Measurements from ENCODE around the gene FBXL12. TPM values are rescaled to one million over a fixed set of nuclear protein-coding genes. Genes with fewer than 3 reads are reported as not detected.
A peak's percentile ranks its signal among the peaks of the same experiment; 100 is the strongest.
"Not testable (repeated sequence)": the region's sequence is repeated elsewhere in the genome, so short reads cannot be mapped to it uniquely, and the experiment has no call there.

FBXL12 gene
- total RNA-seq, 4 donors from 2014 or later, result 13.8 to 28.7 (median 23.5) TPM

DNA sequence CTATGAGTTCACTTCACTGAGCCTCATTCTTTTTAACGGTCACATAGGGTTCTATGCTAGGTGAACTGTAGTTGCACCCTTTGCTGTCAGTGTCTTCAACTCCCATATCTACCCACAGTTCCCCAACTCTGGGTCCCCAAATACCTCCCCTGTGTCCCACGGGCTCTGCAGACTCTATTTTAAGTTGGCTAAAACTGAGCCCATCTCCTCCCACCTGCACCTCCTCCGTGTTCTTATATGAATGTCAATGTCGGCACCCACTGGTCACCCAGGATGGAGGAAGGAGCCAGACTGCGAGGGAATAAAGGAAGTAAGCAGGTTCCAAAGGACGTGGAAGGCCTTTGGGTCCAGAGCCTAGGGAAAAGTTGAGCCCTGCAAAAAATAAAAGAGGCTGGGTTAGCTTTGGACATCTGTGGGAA lies 15.4 kb upstream of the FBXL12 start:
- no peak for TF ChIP-seq POLR2A (IDR thresholded peaks at IDR 0.05)
- TF ChIP-seq, protein P1, sequence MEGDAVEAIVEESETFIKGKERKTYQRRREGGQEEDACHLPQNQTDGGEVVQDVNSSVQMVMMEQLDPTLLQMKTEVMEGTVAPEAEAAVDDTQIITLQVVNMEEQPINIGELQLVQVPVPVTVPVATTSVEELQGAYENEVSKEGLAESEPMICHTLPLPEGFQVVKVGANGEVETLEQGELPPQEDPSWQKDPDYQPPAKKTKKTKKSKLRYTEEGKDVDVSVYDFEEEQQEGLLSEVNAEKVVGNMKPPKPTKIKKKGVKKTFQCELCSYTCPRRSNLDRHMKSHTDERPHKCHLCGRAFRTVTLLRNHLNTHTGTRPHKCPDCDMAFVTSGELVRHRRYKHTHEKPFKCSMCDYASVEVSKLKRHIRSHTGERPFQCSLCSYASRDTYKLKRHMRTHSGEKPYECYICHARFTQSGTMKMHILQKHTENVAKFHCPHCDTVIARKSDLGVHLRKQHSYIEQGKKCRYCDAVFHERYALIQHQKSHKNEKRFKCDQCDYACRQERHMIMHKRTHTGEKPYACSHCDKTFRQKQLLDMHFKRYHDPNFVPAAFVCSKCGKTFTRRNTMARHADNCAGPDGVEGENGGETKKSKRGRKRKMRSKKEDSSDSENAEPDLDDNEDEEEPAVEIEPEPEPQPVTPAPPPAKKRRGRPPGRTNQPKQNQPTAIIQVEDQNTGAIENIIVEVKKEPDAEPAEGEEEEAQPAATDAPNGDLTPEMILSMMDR (IDR thresholded peaks at IDR 0.05), result no peak
- no peak overlapping the region for H3K4me3 ChIP-seq (ENCODE audit: low read depth, poor library complexity, severe bottlenecking)
- DNase-seq (ENCODE audit: low spot score in 2 of 2), result no peak
- 63 to 65% methylated on average over 6 of the region's 6 CpGs for WGBS, 2 donors
- intact Hi-C loops (cut with DNase I; ENCODE audit: low total_unique reads), result no loop called here

GRCh38 chr19:9828551-9829063 lies 9.7 kb upstream of the FBXL12 start:
- intact Hi-C loops (cut with DNase I; ENCODE audit: low total_unique reads), result no loop called here
- no peak for DNase-seq (ENCODE audit: low spot score in 2 of 2)
- no peak for TF ChIP-seq POLR2A (IDR thresholded peaks at IDR 0.05)
- TF ChIP-seq, protein P1 (IDR thresholded peaks at IDR 0.05), result no peak
- 31 to 34% methylated on average over 13 of the region's 13 CpGs for WGBS, 2 donors
- peak overlapping the region; percentile 94 for H3K4me3 ChIP-seq (ENCODE audit: low read depth, poor library complexity, severe bottlenecking)

- intact Hi-C loops (cut with DNase I; ENCODE audit: low total_unique reads), result no loop called here
- TF ChIP-seq, protein P1 (IDR thresholded peaks at IDR 0.05), result no peak
- TF ChIP-seq POLR2A (IDR thresholded peaks at IDR 0.05), result peak in 1 of 2 donors; percentile 62
- H3K4me3 ChIP-seq (ENCODE audit: low read depth, poor library complexity, severe bottlenecking), result peak within 1 kb of the TSS; percentile 94
- DNase-seq (ENCODE audit: low spot score in 2 of 2), result peak; percentile 90 to 97
- 0 to 1% methylated on average over 41 to 53 of the region's 62 CpGs for WGBS, 2 donors
These were observed 8.7 kb upstream of the FBXL12 start, which contains the start of gene UBL5 for GRCh38 chr19:9827289-9828238. TSS of gene UBL5 (plus strand) at chr19:9827918. CDS start at chr19:9828338, 420 bp downstream.

GRCh38 chr19:9823816-9824215 lies 4.9 kb upstream of the FBXL12 start:
- intact Hi-C loops (cut with DNase I; ENCODE audit: low total_unique reads), result no loop called here
- WGBS, 2 donors, result 84 to 86% methylated on average over 5 of the region's 5 CpGs
- TF ChIP-seq POLR2A (IDR thresholded peaks at IDR 0.05), result no peak
- TF ChIP-seq, protein P1 (IDR thresholded peaks at IDR 0.05), result no peak
- DNase-seq (ENCODE audit: low spot score in 2 of 2), result no peak
- H3K4me3 ChIP-seq (ENCODE audit: low read depth, poor library complexity, severe bottlenecking), result no peak overlapping the region

GRCh38 chr19:9820034-9820433 lies 1.2 kb upstream of the FBXL12 start:
- WGBS, 2 donors, result 94 to 95% methylated on average over 8 of the region's 8 CpGs
- DNase-seq (ENCODE audit: low spot score in 2 of 2); intact Hi-C loops (cut with DNase I; ENCODE audit: low total_unique reads); H3K4me3 ChIP-seq (ENCODE audit: low read depth, poor library complexity, severe bottlenecking): not testable (repeated sequence)

DNA sequence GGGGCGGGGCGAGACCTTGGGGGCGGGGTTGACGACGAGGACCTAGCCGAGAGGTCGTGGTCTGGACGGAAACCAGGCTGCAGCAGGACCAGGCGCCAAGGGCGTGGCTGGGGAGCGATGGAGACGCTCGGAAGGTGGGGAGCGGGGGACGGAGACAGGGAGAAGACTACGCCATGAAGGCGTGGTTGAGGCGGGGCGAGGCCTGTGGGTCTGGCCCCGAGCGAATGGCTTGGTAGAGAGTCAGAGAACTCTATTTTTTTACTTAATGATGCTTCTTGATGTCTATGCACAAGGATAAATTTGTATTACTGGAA lies 674 bp upstream of the FBXL12 start:
- no peak for TF ChIP-seq POLR2A (IDR thresholded peaks at IDR 0.05)
- TF ChIP-seq, protein P1 (IDR thresholded peaks at IDR 0.05), result no peak
- 0% methylated on average over 19 to 21 of the region's 21 CpGs for WGBS, 2 donors
- no peak overlapping the region for H3K4me3 ChIP-seq (ENCODE audit: low read depth, poor library complexity, severe bottlenecking)
- no peak for DNase-seq (ENCODE audit: low spot score in 2 of 2)
- intact Hi-C loops (cut with DNase I; ENCODE audit: low total_unique reads), result no loop called here
